H7 (cell line): Measurements from ENCODE around the gene SOX5. TPM values are rescaled to one million over a fixed set of nuclear protein-coding genes. Genes with fewer than 3 reads are reported as not detected.

Experiments
- DNase-seq: peaks from one replicate; pipeline ENCODE4 v3.0.0; 2012
- H3K27me3 ChIP-seq: 2 replicates; pipeline ENCODE4 v1.6.0; 2011; ENCODE audit warnings: mild to moderate bottlenecking, low read length; ENCODE audit not compliant: control insufficient read depth, insufficient read depth
- H3K36me3 ChIP-seq: replicated peaks from 2 replicates; pipeline ENCODE4 v1.5.1; 2011; ENCODE audit warnings: low read length; ENCODE audit not compliant: control insufficient read depth, insufficient read depth
- H3K4me3 ChIP-seq: 2 replicates; pipeline ENCODE4 v1.5.1; 2011; ENCODE audit warnings: low read depth, mild to moderate bottlenecking, control low read depth, low read length, moderate library complexity; ENCODE audit not compliant: insufficient read depth
- total RNA-seq: library from RNA; depleted of rRNA; stranded (reverse); fragments of >200 nt; shearing (Covaris generic); gene quantifications from 2 replicates; pipeline ENCODE4 v1.2.3, GENCODE V29; 2014

SOX5 gene
- total RNA-seq, 1 experiment from 2014 or later: 3.3 TPM

DNA sequence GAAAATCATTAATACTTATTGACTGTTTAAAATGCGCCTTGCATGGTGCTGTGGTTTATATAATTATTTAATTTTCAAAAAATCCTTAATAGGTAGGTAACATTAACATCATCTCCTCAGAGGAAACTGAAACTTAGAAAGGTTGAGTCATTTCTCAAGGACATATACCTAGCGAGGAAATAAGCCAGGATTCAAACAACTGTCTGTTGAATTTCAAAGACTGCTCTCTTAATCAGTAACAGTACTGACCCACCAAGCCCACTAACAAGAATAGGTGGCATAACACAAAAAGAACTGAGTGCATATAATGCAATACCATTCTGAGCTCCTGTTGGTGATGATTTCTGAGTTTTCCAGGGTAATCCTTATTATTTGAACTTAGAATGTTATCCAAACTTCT, 174.3 kb downstream of the SOX5 start:
- Histone ChIP-seq H3K36me3 (no peaks in the 10 kb centered on the region), H3K4me3 (no peak overlapping the region), H3K27me3 (no peaks in the 10 kb centered on the region)
- no peak for DNase-seq

- Histone ChIP-seq H3K36me3 (no peaks in the 10 kb centered on the region), H3K27me3 (no peaks in the 10 kb centered on the region), H3K4me3 (no peak overlapping the region)
- DNase-seq: no peak
Observed at GRCh38 chr12:23771240-23771949, 178.1 kb downstream of the SOX5 start.

DNA sequence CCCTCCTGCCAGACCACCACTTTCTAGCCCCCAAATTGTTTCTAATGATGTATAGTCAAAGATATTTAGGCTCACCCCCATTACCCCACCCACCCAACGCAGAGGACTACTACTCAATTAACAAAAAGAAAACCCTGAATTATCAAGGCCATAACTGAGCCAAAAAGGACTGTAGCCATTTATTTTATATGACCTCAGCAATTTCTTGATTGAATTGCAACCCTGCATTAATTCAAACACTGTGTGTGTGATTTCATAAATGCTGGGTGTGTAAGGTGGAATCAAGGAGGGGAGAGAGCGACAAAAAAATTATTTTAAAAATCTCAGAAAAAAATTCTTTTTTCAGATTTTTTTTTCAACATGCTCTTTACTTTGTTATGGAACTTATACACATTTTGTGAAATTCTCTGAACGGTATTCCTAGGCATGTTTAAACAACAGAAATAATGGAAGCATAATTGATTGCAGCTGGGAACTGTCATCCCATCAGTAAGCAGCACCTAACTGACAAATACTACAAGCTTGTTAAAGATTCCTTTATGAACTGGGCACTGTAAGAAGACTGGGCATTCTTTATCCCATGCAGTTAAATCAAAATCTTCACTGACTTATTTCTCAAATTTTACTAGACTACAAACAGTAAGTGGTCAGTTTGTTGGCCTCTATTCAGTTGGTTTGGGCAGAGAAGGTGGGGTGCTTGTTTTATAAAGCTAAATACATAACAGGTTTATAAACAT, 179.1 kb downstream of the SOX5 start:
- no peak for DNase-seq
- Histone ChIP-seq H3K4me3 (no peak overlapping the region), H3K36me3 (no peaks in the 10 kb centered on the region), H3K27me3 (no peaks in the 10 kb centered on the region)

DNA sequence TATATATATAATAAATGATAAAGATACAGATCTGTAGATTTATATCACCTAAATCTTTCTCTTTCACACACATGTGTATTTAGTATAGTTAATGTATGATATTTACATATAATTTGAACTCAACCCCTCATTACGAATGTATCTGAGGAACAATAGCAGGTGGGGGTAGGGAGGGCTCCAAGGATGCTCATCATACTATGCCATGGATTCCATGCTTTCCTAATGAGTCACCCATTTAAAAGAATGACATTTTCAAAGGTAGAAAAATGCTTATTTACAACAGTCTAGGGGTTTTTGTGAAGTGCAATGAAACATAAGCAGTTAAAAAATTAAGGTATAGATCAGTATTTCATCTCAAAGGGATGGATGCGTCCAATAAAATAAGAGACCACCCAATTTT, 181.6 kb downstream of the SOX5 start:
- Histone ChIP-seq H3K27me3 (no peaks in the 10 kb centered on the region), H3K36me3 (no peaks in the 10 kb centered on the region), H3K4me3 (no peak overlapping the region)
- DNase-seq: no peak

DNA sequence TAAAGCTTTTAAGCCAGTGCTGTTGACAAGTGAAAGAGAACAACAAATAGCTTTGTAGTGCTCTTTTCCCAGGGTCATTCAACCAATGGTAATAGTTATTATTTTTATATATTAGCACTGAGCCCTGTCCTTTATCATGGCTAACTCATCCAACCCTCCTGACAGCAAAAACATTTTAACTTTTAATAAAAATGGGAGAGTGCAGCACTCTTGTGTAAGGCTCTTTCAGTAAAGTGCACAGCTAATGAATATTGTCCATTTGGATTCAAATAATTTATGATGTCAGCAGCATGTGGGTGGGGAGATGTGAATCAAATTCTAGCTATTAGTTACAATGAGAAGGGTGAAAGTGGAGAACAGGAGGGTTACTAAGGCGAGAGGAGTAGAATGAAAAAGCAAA, 185.7 kb downstream of the SOX5 start:
- no peaks in the 10 kb centered on the region for H3K27me3 ChIP-seq
- H3K36me3 ChIP-seq: no peaks in the 10 kb centered on the region
- no peak overlapping the region for H3K4me3 ChIP-seq
- no peak for DNase-seq

GRCh38 chr12:23760495-23760894, 189.0 kb downstream of the SOX5 start:
- no peak for DNase-seq
- Histone ChIP-seq H3K4me3 (no peak overlapping the region), H3K36me3 (no peaks in the 10 kb centered on the region), H3K27me3 (no peaks in the 10 kb centered on the region)

DNA sequence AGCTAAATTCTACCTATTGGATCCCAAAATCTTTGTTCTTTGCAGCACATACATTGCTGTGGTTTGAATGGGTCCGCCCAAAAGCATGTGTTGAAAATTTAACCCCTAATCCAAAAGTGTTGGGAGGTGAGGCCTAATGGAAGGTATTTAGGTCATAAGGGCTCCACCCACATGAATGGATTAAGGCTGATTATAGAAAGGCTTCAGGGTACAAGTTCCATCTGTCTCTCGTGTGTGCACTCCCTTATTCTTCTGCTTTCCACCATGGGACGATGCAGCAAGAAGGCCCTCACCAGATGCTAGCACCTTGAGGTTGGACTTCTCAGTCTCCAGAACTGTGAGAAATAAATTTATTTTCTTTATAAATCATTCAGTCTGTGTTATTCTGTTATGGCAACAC, 190.9 kb downstream of the SOX5 start:
- Histone ChIP-seq H3K4me3 (no peak overlapping the region), H3K36me3 (no peaks in the 10 kb centered on the region), H3K27me3 (no peaks in the 10 kb centered on the region)
- no peak for DNase-seq

DNA sequence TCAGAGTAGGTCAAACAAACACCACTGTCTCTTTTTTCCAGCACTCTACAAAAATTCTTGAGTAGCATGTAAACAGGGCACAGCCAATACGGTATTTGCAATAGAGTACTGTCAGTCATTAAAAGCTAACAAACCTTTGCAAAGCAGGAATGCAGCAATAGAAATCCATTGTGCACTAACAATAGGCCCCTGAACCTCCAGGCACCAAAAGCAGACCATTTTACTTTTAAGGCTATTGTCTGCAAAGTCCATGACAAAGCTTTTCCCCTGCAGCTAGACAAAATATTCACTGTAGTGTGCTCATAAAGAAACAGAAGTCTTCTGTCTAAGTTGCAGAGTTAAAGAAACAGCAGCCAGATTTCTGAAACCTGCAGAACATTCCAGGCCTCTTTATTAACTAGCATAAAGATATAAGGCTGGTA, 191.9 kb downstream of the SOX5 start:
- H3K4me3 ChIP-seq: no peak overlapping the region
- DNase-seq: no peak
- no peaks in the 10 kb centered on the region for H3K27me3 ChIP-seq
- no peaks in the 10 kb centered on the region for H3K36me3 ChIP-seq

DNA sequence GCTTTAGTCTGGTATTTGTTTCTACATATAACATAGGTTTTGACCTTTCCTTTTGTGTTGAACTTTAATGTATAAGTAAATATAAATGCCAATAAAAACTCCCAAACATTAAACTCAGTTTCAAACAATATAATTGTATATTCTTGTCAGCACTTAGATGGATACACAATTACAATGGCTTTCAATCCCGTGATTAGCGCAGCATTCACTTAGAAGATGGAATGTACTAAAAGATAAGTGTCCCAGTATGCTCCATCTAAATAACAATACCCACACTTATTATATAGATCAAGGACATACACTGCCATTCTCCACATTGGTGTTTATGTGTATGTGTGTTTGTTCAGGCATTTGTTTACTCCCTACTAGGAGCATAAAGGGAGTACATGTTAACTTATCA, 193.1 kb downstream of the SOX5 start:
- Histone ChIP-seq H3K27me3 (no peaks in the 10 kb centered on the region), H3K4me3 (no peak overlapping the region), H3K36me3 (no peaks in the 10 kb centered on the region)
- no peak for DNase-seq

GRCh38 chr12:23753628-23754365, 195.7 kb downstream of the SOX5 start:
- no peak overlapping the region for H3K4me3 ChIP-seq
- H3K36me3 ChIP-seq: no peaks in the 10 kb centered on the region
- H3K27me3 ChIP-seq: no peaks in the 10 kb centered on the region
- DNase-seq: no peak

DNA sequence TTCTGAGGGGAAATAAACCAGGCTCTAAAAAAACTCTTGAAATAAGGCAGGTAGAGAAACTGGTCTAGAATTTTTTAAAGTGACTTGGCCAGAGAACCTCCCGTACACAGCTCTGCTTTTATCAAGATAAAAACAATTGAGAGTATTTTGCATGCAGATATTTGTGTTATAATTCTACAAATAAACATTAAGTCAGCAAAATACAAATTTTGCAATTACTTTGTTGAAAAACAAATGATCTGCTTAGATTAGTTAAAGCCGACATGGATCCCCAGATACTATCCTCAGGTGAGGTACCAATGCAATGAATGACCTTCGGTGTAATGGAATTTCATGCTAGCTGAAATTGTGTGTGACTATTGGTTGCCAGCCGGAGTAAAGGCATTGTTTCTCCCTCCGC, 197.2 kb downstream of the SOX5 start:
- no peak for DNase-seq
- Histone ChIP-seq H3K27me3 (no peaks in the 10 kb centered on the region), H3K36me3 (no peaks in the 10 kb centered on the region), H3K4me3 (no peak overlapping the region)

- Histone ChIP-seq H3K36me3 (no peaks in the 10 kb centered on the region), H3K27me3 (no peaks in the 10 kb centered on the region), H3K4me3 (no peak overlapping the region)
- no peak for DNase-seq
Observed at GRCh38 chr12:23751641-23752040, 197.8 kb downstream of the SOX5 start.

- H3K4me3 ChIP-seq: no peak overlapping the region
- no peaks in the 10 kb centered on the region for H3K27me3 ChIP-seq
- no peaks in the 10 kb centered on the region for H3K36me3 ChIP-seq
- no peak for DNase-seq
Observed at GRCh38 chr12:23750923-23751322, 198.5 kb downstream of the SOX5 start.

DNA sequence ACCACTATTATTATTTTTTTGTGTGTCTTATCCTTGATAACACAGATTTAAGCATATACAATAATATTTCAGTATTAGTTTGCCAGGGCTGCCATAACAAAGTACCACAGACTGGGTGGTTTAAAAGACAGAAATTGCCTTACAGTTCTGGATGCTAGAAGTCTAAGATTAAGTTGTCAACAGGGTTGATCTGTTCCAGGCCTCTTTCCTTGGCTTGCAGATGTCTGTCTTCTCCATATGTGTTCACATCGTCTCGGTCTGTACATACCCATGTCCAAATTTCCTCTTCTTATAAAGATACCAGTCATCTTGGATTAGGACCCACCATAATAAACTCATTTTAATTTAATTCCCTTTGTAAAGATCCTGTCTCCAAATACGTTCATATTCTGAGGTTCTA, 204.8 kb downstream of the SOX5 start:
- no peak for DNase-seq
- Histone ChIP-seq H3K27me3 (no peaks in the 10 kb centered on the region), H3K36me3 (no peaks in the 10 kb centered on the region), H3K4me3 (no peak overlapping the region)

- no peak overlapping the region for H3K4me3 ChIP-seq
- no peaks in the 10 kb centered on the region for H3K36me3 ChIP-seq
- DNase-seq: no peak
- H3K27me3 ChIP-seq: no peaks in the 10 kb centered on the region
Observed at GRCh38 chr12:23742574-23742973, 206.9 kb downstream of the SOX5 start.
